Measurements from ENCODE around the gene ANKMY2. TPM values are rescaled to one million over a fixed set of nuclear protein-coding genes. Genes with fewer than 3 reads are reported as not detected.
"Not testable (repeated sequence)": the region's sequence is repeated elsewhere in the genome, so short reads cannot be mapped to it uniquely, and the experiment has no call there.

The ANKMY2 gene
- total RNA-seq, 2 donors from 2014 or later, result 9.7 to 12.0 TPM

DNA sequence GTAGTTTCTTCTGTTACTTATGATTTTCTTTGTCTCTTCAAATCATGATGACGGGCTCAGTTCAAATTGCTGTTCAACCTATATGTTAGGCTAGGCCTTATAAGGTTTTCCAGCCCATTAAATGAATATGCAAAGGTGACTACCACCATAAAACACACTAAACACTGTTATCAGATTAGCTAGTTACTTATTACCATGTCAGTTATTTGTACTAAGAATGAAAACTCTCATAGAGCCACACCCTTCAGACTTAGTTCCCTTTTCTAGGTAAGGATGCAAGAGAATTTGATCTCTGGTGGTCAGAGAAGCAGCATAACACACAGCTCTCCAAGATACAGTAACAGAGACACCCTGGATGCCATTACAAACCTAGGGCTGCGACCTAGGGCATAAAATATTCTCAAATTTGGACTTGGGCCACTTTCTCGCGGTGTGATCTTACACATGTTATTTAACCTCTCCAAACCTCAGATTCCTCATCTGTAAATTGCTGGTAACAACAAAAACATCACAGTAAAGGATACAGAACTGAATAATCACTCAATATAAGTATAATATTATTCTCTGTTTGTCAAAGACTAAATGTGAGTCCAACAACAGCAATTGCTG lies 35.6 kb downstream of the ANKMY2 start:
- H3K27ac Mint-ChIP-seq, result no peak overlapping the region
- DNase-seq (ENCODE audit: low spot score in 2 of 2), result no peak
- peaks cover 0 to 6% of the 10 kb centered on the region in 2 donors for H3K36me3 Mint-ChIP-seq
- no peak for ATAC-seq
- H3K9me3 Mint-ChIP-seq, result no peaks in the 10 kb centered on the region

GRCh38 chr7:16606704-16607103 lies 38.9 kb downstream of the ANKMY2 start:
- ATAC-seq, result no peak
- Mint-ChIP-seq H3K27ac (no peak overlapping the region), H3K36me3 (peaks cover 0 to 6% of the 10 kb centered on the region in 2 donors), H3K9me3 (no peaks in the 10 kb centered on the region)
- DNase-seq (ENCODE audit: low spot score in 2 of 2), result no peak

DNA sequence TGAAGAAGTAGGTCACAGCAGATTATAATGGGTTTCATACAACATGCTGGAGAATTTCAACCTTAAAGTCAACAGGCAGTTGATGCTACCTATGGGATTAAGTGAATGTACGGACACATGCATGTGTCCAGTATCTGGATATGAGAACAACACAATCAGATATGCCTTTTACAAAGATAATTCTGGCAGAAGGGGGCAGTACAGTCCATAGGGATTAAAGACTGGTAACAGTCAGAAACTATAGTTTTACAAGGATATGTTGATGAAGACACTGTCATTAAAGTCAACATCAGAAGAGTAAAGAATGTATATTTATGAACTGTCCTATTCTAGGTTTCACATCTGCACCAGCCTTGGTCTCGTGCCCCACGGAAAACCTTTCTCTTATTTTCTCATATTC lies 41.5 kb downstream of the ANKMY2 start:
- Mint-ChIP-seq H3K9me3 (no peaks in the 10 kb centered on the region), H3K27ac (no peak overlapping the region), H3K36me3 (peaks cover 6 to 7% of the 10 kb centered on the region in 2 donors)
- no peak for ATAC-seq
- no peak for DNase-seq (ENCODE audit: low spot score in 2 of 2)

GRCh38 chr7:16603633-16604032 lies 41.9 kb downstream of the ANKMY2 start:
- H3K9me3 Mint-ChIP-seq, result no peaks in the 10 kb centered on the region
- H3K36me3 Mint-ChIP-seq, result peaks cover 6 to 7% of the 10 kb centered on the region in 2 donors
- DNase-seq (ENCODE audit: low spot score in 2 of 2) (no peak), ATAC-seq (no peak)
- peak overlapping the region in 1 of 2 donors; percentile 30 for H3K27ac Mint-ChIP-seq

GRCh38 chr7:16599860-16600259 lies 45.7 kb downstream of the ANKMY2 start:
- ATAC-seq, result no peak

GRCh38 chr7:16598015-16598414 lies 47.5 kb downstream of the ANKMY2 start:
- Mint-ChIP-seq H3K9me3 (no peaks in the 10 kb centered on the region), H3K27ac (no peak overlapping the region), H3K36me3 (peaks cover 0 to 7% of the 10 kb centered on the region in 2 donors)
- ATAC-seq (no peak), DNase-seq (ENCODE audit: low spot score in 2 of 2) (no peak)

More at GRCh38 chr7:16599860-16600259, 45.7 kb downstream of the ANKMY2 start:
- no peak for DNase-seq (ENCODE audit: low spot score in 2 of 2)
- Mint-ChIP-seq H3K27ac (no peak overlapping the region), H3K9me3 (no peaks in the 10 kb centered on the region), H3K36me3 (peaks cover 0 to 7% of the 10 kb centered on the region in 2 donors)

- H3K9me3 Mint-ChIP-seq; H3K27ac Mint-ChIP-seq; H3K36me3 Mint-ChIP-seq; ATAC-seq; DNase-seq (ENCODE audit: low spot score in 2 of 2): not testable (repeated sequence)
These were observed 50.0 kb downstream of the ANKMY2 start for GRCh38 chr7:16595596-16595995.

DNA sequence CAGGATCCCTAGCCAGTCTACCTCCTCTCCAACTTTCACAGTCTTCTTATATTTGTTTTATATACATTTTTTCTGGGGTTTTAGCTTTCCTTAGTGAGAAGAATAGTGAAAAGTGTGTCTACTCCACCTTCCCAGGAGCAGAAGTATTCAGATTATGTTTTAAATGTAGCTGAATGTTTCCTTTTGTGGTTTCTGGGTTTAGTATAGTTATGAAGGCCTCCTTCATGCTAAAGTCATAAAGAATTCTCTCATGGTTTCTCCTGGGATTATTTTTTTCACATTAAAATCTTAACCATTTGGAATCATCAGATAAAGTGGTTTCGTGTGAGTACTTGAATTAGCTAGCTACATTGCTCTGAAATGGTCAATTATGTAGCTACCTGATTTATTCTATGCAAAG lies 50.9 kb downstream of the ANKMY2 start:
- H3K36me3 Mint-ChIP-seq, result no peaks in the 10 kb centered on the region
- ATAC-seq, result no peak

GRCh38 chr7:16594061-16594460 lies 51.5 kb downstream of the ANKMY2 start:
- Mint-ChIP-seq H3K9me3 (no peaks in the 10 kb centered on the region), H3K36me3 (no peaks in the 10 kb centered on the region), H3K27ac (no peak overlapping the region)
- ATAC-seq (no peak), DNase-seq (ENCODE audit: low spot score in 2 of 2) (no peak)

More for the DNA sequence above, 50.9 kb downstream of the ANKMY2 start:
- H3K27ac Mint-ChIP-seq, result no peak overlapping the region
- H3K9me3 Mint-ChIP-seq, result no peaks in the 10 kb centered on the region
- no peak for DNase-seq (ENCODE audit: low spot score in 2 of 2)

- Mint-ChIP-seq H3K27ac (no peak overlapping the region), H3K9me3 (no peaks in the 10 kb centered on the region), H3K36me3 (no peaks in the 10 kb centered on the region)
- no peak for DNase-seq (ENCODE audit: low spot score in 2 of 2)
- ATAC-seq, result no peak
These were observed 53.2 kb downstream of the ANKMY2 start for GRCh38 chr7:16592395-16592794.

GRCh38 chr7:16590424-16590823 lies 55.1 kb downstream of the ANKMY2 start:
- no peak for ATAC-seq
- no peaks in the 10 kb centered on the region for H3K36me3 Mint-ChIP-seq
- H3K9me3 Mint-ChIP-seq, result peaks cover 0 to 3% of the 10 kb centered on the region in 2 donors
- no peak overlapping the region for H3K27ac Mint-ChIP-seq
- no peak for DNase-seq (ENCODE audit: low spot score in 2 of 2)

GRCh38 chr7:16589881-16590280 lies 55.7 kb downstream of the ANKMY2 start:
- ATAC-seq, result no peak
- Mint-ChIP-seq H3K9me3 (peaks cover 0 to 3% of the 10 kb centered on the region in 2 donors), H3K27ac (no peak overlapping the region), H3K36me3 (no peaks in the 10 kb centered on the region)
- DNase-seq (ENCODE audit: low spot score in 2 of 2), result no peak

GRCh38 chr7:16587790-16588189 lies 57.8 kb downstream of the ANKMY2 start:
- DNase-seq (ENCODE audit: low spot score in 2 of 2) (no peak), ATAC-seq (no peak)
- Mint-ChIP-seq H3K9me3 (peaks cover 0 to 3% of the 10 kb centered on the region in 2 donors), H3K27ac (no peak overlapping the region), H3K36me3 (no peaks in the 10 kb centered on the region)

DNA sequence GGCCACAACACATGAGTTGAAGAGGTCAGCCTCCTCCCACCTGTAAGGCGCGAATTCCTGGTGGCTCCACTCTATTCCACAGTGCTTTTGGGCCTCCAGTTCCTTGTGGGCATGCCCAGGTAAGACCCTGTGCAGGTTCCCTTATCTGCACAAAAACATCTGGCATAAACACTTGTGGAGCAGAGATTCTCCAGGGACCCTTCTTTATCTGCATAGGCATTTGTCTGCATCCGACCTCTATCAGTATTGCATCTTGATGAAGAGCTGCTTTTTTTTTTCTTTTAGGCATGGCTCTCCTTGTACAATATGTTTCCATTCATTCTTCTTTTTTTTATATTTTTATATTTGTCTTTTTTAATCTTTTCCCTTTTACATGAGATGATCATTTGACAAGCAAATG lies 58.4 kb downstream of the ANKMY2 start:
- Mint-ChIP-seq H3K27ac (no peak overlapping the region), H3K9me3 (peaks cover 0 to 3% of the 10 kb centered on the region in 2 donors), H3K36me3 (no peaks in the 10 kb centered on the region)
- ATAC-seq (no peak), DNase-seq (ENCODE audit: low spot score in 2 of 2) (no peak)

DNA sequence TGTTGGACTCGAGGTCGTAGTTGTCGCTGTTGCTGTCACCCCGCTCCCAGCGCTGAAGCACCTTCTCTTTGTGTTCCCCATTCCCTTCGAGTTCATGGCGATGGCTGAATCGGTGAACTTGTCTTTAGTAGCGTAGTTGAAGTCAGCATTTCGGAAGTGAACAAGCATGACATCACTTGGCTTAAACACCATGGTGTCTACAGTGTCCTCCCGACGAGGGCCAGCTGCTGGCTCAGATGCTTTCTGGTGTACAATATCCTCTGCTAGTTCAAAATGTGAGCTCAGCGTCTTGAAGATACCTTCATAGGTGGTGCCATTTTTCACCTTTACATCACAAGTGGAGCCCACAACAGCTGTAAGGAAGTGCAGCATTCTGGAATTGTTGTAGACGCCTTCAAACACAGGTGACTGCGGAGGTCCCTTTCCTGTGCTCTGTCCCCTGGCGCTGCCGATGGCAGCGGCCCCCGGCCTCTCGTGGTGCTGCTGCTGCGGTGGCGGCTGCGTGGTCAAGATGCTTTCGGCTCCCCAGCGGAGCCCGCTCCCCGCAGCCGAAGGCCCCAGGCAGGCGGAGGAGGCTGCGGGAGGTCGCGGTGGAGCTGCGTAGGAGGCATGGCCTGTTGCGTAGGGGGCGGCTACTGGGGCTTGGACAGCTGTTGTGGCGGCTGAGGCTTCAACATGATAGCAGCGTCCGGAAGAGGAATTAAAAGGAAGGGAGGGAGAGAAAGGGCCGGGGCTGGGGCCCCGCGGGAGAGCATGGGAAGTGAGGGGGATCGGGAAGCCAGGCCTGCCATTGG lies 59.3 kb downstream of the ANKMY2 start:
- Mint-ChIP-seq H3K36me3 (no peaks in the 10 kb centered on the region), H3K27ac (no peak overlapping the region), H3K9me3 (peaks cover 0 to 3% of the 10 kb centered on the region in 2 donors)
- no peak for DNase-seq (ENCODE audit: low spot score in 2 of 2)
- no peak for ATAC-seq

DNA sequence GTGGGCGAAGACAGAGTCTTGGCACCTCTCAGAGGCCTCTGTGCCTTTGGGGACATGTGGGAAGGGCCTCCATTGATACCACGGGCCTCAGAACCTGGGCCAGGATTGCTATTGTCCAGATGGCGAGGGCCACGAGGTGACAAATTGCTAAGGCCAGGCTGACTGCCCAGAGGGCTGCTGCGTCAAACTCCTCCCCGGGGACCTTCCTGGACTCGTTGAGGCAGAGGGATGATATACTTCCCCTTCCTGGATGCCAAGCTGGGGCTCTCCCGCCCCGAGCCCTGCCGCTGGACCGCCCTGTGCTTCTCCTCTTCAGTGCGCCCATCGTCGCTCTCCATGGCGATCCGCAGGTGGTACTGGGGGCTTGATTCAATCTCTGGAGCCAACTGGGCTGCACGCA lies 60.0 kb downstream of the ANKMY2 start:
- no peak for DNase-seq (ENCODE audit: low spot score in 2 of 2)
- Mint-ChIP-seq H3K36me3 (no peaks in the 10 kb centered on the region), H3K27ac (no peak overlapping the region), H3K9me3 (peaks cover 0 to 3% of the 10 kb centered on the region in 2 donors)
- ATAC-seq, result no peak

DNA sequence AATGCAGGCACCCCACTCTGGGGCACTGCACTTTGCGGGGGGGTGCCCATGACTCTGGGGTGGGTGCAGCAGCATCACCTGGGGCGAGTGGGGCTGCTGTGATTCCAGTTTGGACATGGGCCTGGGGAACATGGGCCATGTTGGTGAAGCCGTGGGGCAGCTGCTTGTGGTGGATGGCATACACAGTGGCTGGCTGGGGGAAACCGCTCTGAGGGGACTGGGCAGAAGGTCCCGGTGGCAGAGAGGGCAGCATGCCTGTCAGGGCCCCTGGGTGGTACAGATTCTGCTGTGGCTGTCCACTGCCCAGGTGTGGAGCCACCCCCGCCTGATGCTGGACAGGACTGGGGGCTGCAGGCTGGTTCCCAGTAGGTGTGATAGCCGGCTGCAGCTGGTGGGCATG lies 61.7 kb downstream of the ANKMY2 start:
- H3K9me3 Mint-ChIP-seq, result peaks cover 0 to 3% of the 10 kb centered on the region in 2 donors
- DNase-seq (ENCODE audit: low spot score in 2 of 2), result no peak
- no peak for ATAC-seq
- H3K36me3 Mint-ChIP-seq, result no peaks in the 10 kb centered on the region
- no peak overlapping the region for H3K27ac Mint-ChIP-seq

GRCh38 chr7:16581286-16581685 lies 64.3 kb downstream of the ANKMY2 start:
- ATAC-seq (no peak), DNase-seq (ENCODE audit: low spot score in 2 of 2) (no peak)
- Mint-ChIP-seq H3K9me3 (peaks cover 3 to 5% of the 10 kb centered on the region in 2 donors), H3K36me3 (no peaks in the 10 kb centered on the region), H3K27ac (no peak overlapping the region)
